K562 (cell line): Measurements from ENCODE around the gene IL15RA. TPM values are rescaled to one million over a fixed set of nuclear protein-coding genes. Genes with fewer than 3 reads are reported as not detected.
A peak's percentile ranks its signal among the peaks of the same experiment; 100 is the strongest.

Experiments used
- ATAC-seq: fragments of 200-7000 bp; cut with Tn5 transposase; 3 replicates; pipeline ENCODE4 v1.9.1; 2020; ENCODE audit warnings: moderate library complexity
- BruUV-seq: library from RNA; stranded (reverse); fragments of 400-500 nt; replicated peaks from 2 replicates; lab custom pipeline; 2021; lab: Mats Ljungman, UMichigan
- CTCF ChIA-PET: fragments of 300-600 bp; formaldehyde crosslinking; extraction: SDS; loops from one replicate; lab custom pipeline; 2021; ENCODE audit warnings: low intra/inter-chr PET ratio; lab: Yijun Ruan, JAX
- POLR2A ChIA-PET: fragments of 300-600, 350-650 bp; sonication (Branson Sonifier 250); formaldehyde crosslinking; extraction: SDS; loops from one replicate; lab custom pipeline; 2021; ENCODE audit warnings: antibody characterized with exemption, inconsistent platforms; lab: Yijun Ruan, JAX
- DNase-seq, 4 experiments: peaks; one replicate each; pipeline versions ENCODE4 v3.0.0 to v3.0.0-alpha.2; 2011 to 2018; ENCODE audit warnings: low spot score in 3 of 4, mixed read lengths in 3 of 4; ENCODE audit errors: extremely low read depth in 1 of 4
- FAIRE-seq: peaks from 2 replicates; lab custom pipeline; 2011; peaks lifted over from hg19 to GRCh38; lab: Jason Lieb, UNC
- H2AFZ ChIP-seq: 2 replicates; pipeline ENCODE4 v1.6.0; 2011; ENCODE audit warnings: low read depth, low read length, control low read depth, inconsistent platforms
- H3K27ac ChIP-seq: fragments of 200-600 bp; 3 replicates; pipeline ENCODE4 v1.8.0; 2011; ENCODE audit warnings: low read depth, mild to moderate bottlenecking, control low read depth, inconsistent platforms, low read length, moderate library complexity, mixed read lengths; ENCODE audit errors: extremely low read depth
- H3K27me3 ChIP-seq, 2 experiments: fragments of 300-600 bp in 1 of 2; 2 replicates in 1 of 2; 3 replicates in 1 of 2; pipeline versions ENCODE4 v1.6.0 to v1.8.0; 2011; ENCODE audit warnings: inconsistent platforms in 2 of 2, low read length in 2 of 2, mild to moderate bottlenecking in 1 of 2, mixed read lengths in 1 of 2, moderate library complexity in 1 of 2; ENCODE audit not compliant: control insufficient read depth in 2 of 2, insufficient read depth in 2 of 2
- H3K36me3 ChIP-seq: fragments of 300-600 bp; 3 replicates; pipeline ENCODE4 v1.8.0; 2011; ENCODE audit warnings: mild to moderate bottlenecking, low read length, inconsistent platforms; ENCODE audit not compliant: control insufficient read depth, insufficient read depth
- H3K4me1 ChIP-seq, 2 experiments: fragments of 200-600 bp in 1 of 2; replicated peaks in 1 of 2; 2 replicates in 1 of 2; 3 replicates in 1 of 2; pipeline versions ENCODE4 v1.5.1 to v1.8.0; 2011; ENCODE audit warnings: inconsistent platforms in 2 of 2, low read length in 2 of 2, mild to moderate bottlenecking in 1 of 2, mixed read lengths in 1 of 2, moderate library complexity in 1 of 2; ENCODE audit not compliant: control insufficient read depth in 2 of 2, insufficient read depth in 2 of 2
- H3K4me2 ChIP-seq: 2 replicates; pipeline ENCODE4 v1.6.1; 2011; ENCODE audit warnings: low read length, control low read depth, inconsistent platforms, mixed read lengths; ENCODE audit not compliant: insufficient read depth
- H3K4me3 ChIP-seq: fragments of 200-600 bp; sonication (generic), shearing (Covaris generic); 2 replicates; pipeline ENCODE4 v1.5.1; 2016; ENCODE audit warnings: control low read depth, inconsistent platforms
- H3K79me2 ChIP-seq: fragments of 200-600 bp; 3 replicates; pipeline ENCODE4 v1.8.0; 2011; ENCODE audit warnings: low read length, inconsistent platforms; ENCODE audit not compliant: control insufficient read depth, insufficient read depth
- H3K9ac ChIP-seq, 2 experiments: 2 replicates each; pipeline versions ENCODE4 v1.6.0 to v1.6.1; 2011; ENCODE audit warnings: low read depth in 2 of 2, low read length in 2 of 2, control low read depth in 1 of 2, inconsistent platforms in 1 of 2, mild to moderate bottlenecking in 1 of 2, mixed read lengths in 1 of 2; ENCODE audit not compliant: insufficient read depth in 1 of 2
- H3K9me1 ChIP-seq: one replicate; pipeline ENCODE4 v1.6.0; 2011; ENCODE audit warnings: inconsistent platforms, mild to moderate bottlenecking, low read length, moderate library complexity; ENCODE audit not compliant: control insufficient read depth, insufficient read depth
- H3K9me3 ChIP-seq: replicated peaks from 2 replicates; pipeline ENCODE4 v1.5.1; 2011; ENCODE audit warnings: low read depth, low read length, inconsistent platforms; ENCODE audit not compliant: control insufficient read depth, insufficient read depth
- H4K20me1 ChIP-seq: replicated peaks from 2 replicates; pipeline ENCODE4 v1.6.1; 2011; ENCODE audit warnings: low read length, inconsistent platforms, mixed read lengths; ENCODE audit not compliant: control insufficient read depth, insufficient read depth
- EHMT2 ChIP-seq: fragments of 450-650 bp; IDR thresholded peaks from 2 replicates; pipeline ENCODE4 v1.6.1; 2018; ENCODE audit warnings: antibody characterized with exemption
- FOXJ2 ChIP-seq: fragments of 200-800 bp; sonication (Bioruptor generic); IDR thresholded peaks from 2 replicates; pipeline ENCODE4 v1.6.1; 2016; ENCODE audit warnings: missing genetic modification characterization, missing compliant biosample characterization
- HMBOX1 ChIP-seq: sonication (generic); IDR thresholded peaks from 2 replicates; pipeline ENCODE4 v1.6.1; 2016
- HNRNPK ChIP-seq: fragments of 200-400 bp; formaldehyde crosslinking; IDR thresholded peaks from one replicate; pipeline ENCODE4 v1.6.1; 2018; ENCODE audit warnings: mild to moderate bottlenecking, low read depth, low read length; ENCODE audit not compliant: poor library complexity, severe bottlenecking
- KDM2B ChIP-seq: fragments of 250-450 bp; sonication (Bioruptor Pico); IDR thresholded peaks from 2 replicates; pipeline ENCODE4 v1.8.0; 2021; ENCODE audit warnings: mild to moderate bottlenecking, moderate library complexity
- KDM5B ChIP-seq: fragments of 200-600 bp; sonication (generic); IDR thresholded peaks from 2 replicates; pipeline ENCODE4 v1.6.1; 2012; ENCODE audit warnings: low read depth, mild to moderate bottlenecking, moderate library complexity, low read length, control low read depth, inconsistent platforms; ENCODE audit not compliant: insufficient replicate concordance
- LCOR ChIP-seq: sonication (generic); formaldehyde crosslinking; IDR thresholded peaks from 2 replicates; pipeline ENCODE4 v1.8.0; 2022; ENCODE audit warnings: mild to moderate bottlenecking, missing genetic modification reagents
- NR0B1 ChIP-seq: fragments of 450-650 bp; IDR thresholded peaks from one replicate; pipeline ENCODE4 v1.6.1; 2018; ENCODE audit warnings: mild to moderate bottlenecking, moderate library complexity; ENCODE audit not compliant: partially characterized antibody
- POLR3G ChIP-seq: IDR thresholded peaks from 2 replicates; pipeline ENCODE4 v1.6.1; 2011; ENCODE audit not compliant: insufficient read length, insufficient replicate concordance; ENCODE audit errors: extremely low read depth
- PRPF4 ChIP-seq: fragments of 200-400 bp; formaldehyde crosslinking; IDR thresholded peaks from one replicate; pipeline ENCODE4 v1.6.1; 2017; ENCODE audit warnings: low read length, low read depth, mild to moderate bottlenecking; ENCODE audit not compliant: insufficient read depth, poor library complexity, severe bottlenecking
- PYGO2 ChIP-seq: fragments of 450-650 bp; IDR thresholded peaks from 2 replicates; pipeline ENCODE4 v1.6.1; 2016; ENCODE audit warnings: mild to moderate bottlenecking, missing genetic modification characterization, moderate library complexity, missing compliant biosample characterization
- SMARCA5 ChIP-seq: fragments of 450-650 bp; IDR thresholded peaks from 2 replicates; pipeline ENCODE4 v1.6.1; 2016
- TCF7L2 ChIP-seq: fragments of 150-350 bp; IDR thresholded peaks from 2 replicates; pipeline ENCODE4 v1.6.1; 2016; ENCODE audit warnings: low read depth, mild to moderate bottlenecking, low read length, moderate library complexity
- ZNF699 ChIP-seq: fragments of 250-450 bp; sonication (Bioruptor Pico); IDR thresholded peaks from 2 replicates; pipeline ENCODE4 v1.8.0; 2021; ENCODE audit warnings: mild to moderate bottlenecking, moderate library complexity; ENCODE audit not compliant: insufficient replicate concordance
- WGBS: fragments of 100-300 bp; shearing (Covaris generic); methylation state at CpG from one replicate; pipeline ENCODE4 v1.1.6; 2016; ENCODE audit warnings: low coverage, mixed read lengths; ENCODE audit not compliant: insufficient coverage; ENCODE audit errors: missing lambda C conversion rate; 5-methylcytosine and 5-hydroxymethylcytosine counted together
- in situ Hi-C: fragments of 300-500 bp; cut with MboI; formaldehyde crosslinking; loops from 4 replicates; pipeline ENCODE4 v1.15.0; 2018; ENCODE audit warnings: inconsistent platforms, mixed read lengths
- intact Hi-C: fragments of 100-400 bp; cut with micrococcal nuclease; formaldehyde crosslinking; loops from 2 replicates; pipeline ENCODE4 v1.14.2; 2022
- polyA plus RNA-seq, 8 experiments: library from polyadenylated mRNA; depleted of rRNA in 4 of 8; stranded (reverse) in 5 of 8; unstranded in 3 of 8; fragments of >200 nt; fragmentation: Nextera tagmentation in 2 of 8; fragmentation: Illumina TruSeq in 1 of 8; extraction: Ambion mirVana in 2 of 8; extraction: Trizol in 1 of 8; gene quantifications; 2 replicates each; pipeline versions ENCODE4 v1.2.1 to v1.2.3, GENCODE V29; 2011 to 2014; ENCODE audit warnings: inconsistent platforms in 1 of 8, missing spikeins in 1 of 8
- total RNA-seq, 7 experiments: library from RNA; depleted of rRNA in 6 of 7; stranded (reverse); fragments of >200 nt in 6 of 7; fragmentation: Illumina TruSeq in 2 of 7; extraction: Trizol in 2 of 7; gene quantifications; 2 replicates each; pipeline versions ENCODE4 v1.2.1 to v1.2.3, GENCODE V29; 2011 to 2021; ENCODE audit warnings: low replicate concordance in 1 of 7

Gene IL15RA
- total and polyA plus RNA-seq, 9 of the 15 experiments (the other 6 are each of a cell fraction or from before 2014, with no cell fraction given) = 1.2 to 11.7 (median 8.0) TPM

GRCh38 chr10:5999440-6000165 lies 22.3 kb upstream of the IL15RA start:
- BruUV-seq = no TSS peak
- no peaks in the 10 kb centered on the region for H3K9me3 ChIP-seq
- peaks cover 0 to 4% of the 10 kb centered on the region in 2 experiments; a peak in 4 of 5 replicates for H3K4me1 ChIP-seq
- peak overlapping the region; percentile 49 for H2AFZ ChIP-seq
- H3K27ac ChIP-seq = no peak overlapping the region
- CTCF ChIA-PET = no interaction called here
- H3K27me3 ChIP-seq = peaks cover 12 to 24% of the 10 kb centered on the region in 2 experiments
- no peaks in the 10 kb centered on the region for H3K9me1 ChIP-seq
- no peaks in the 10 kb centered on the region for H4K20me1 ChIP-seq
- 7% methylated on average over 19 of the region's 20 CpGs for WGBS
- intact Hi-C loops (no loop called here), in situ Hi-C loops (no loop called here)
- ATAC-seq (peak; percentile 22; the same call in 2 of the 3 replicates), FAIRE-seq (no peak), DNase-seq (no peak)
- no peak overlapping the region; a peak in 1 of 4 replicates for H3K9ac ChIP-seq
- POLR2A ChIA-PET = no interaction called here
- no peak overlapping the region for H3K4me2 ChIP-seq
- H3K79me2 ChIP-seq = no peaks in the 10 kb centered on the region
- H3K4me3 ChIP-seq = no peak overlapping the region
- H3K36me3 ChIP-seq = no peaks in the 10 kb centered on the region
- TF ChIP-seq HNRNPK = no peak
- no peak for TF ChIP-seq NR0B1
- no peak for TF ChIP-seq PRPF4
- no peak for TF ChIP-seq EHMT2
- TF ChIP-seq LCOR (CRISPR knock-in tag) = no peak
- no peak for TF ChIP-seq PYGO2
- no peak for TF ChIP-seq ZNF699 (CRISPR knock-in tag)
- TF ChIP-seq FOXJ2 (tag) = no peak
- no peak for TF ChIP-seq TCF7L2
- TF ChIP-seq POLR3G = no peak
- TF ChIP-seq SMARCA5 = no peak
- no peak for TF ChIP-seq KDM5B
- TF ChIP-seq HMBOX1 = no peak
- TF ChIP-seq KDM2B = no peak
